Pancreas (tissue), 10 donors: ENCODE data around the gene SGPL1. TPM values are rescaled to one million over a fixed set of nuclear protein-coding genes. Genes with fewer than 3 reads are reported as not detected.

Experiments
- ATAC-seq, 4 donors: fragments of 200-7000 bp; cut with Tn5 transposase; one replicate each; pipeline versions ENCODE4 v1.8.0 to v1.9.1; 2020; ENCODE audit warnings: mild to moderate bottlenecking in 4 of 4, moderate library complexity in 4 of 4
- DNase-seq, 6 donors: peaks; one replicate each; pipeline ENCODE4 v3.0.0-alpha.2; 2020
- FAIRE-seq: peaks from 2 replicates; lab custom pipeline; 2012; peaks lifted over from hg19 to GRCh38; lab: Jason Lieb, UNC
- H3K27ac ChIP-seq, 4 donors: fragments of 200-600 bp; sonication (generic); 1 replicate in 3 of 4; 2 replicates in 1 of 4; pipeline versions ENCODE4 v1.5.0 to v1.8.0; 2020
- H3K27me3 ChIP-seq, 4 donors: fragments of 200-600 bp; one replicate each; pipeline ENCODE4 v1.8.0; 2021
- H3K36me3 ChIP-seq, 3 donors: fragments of 200-600 bp; sonication (generic) in 1 of 3; one replicate each; pipeline versions ENCODE4 v1.5.0 to v1.8.0; 2020 to 2021
- H3K4me1 ChIP-seq, 3 donors: fragments of 200-600 bp; one replicate each; pipeline ENCODE4 v1.8.0; 2021
- H3K4me3 ChIP-seq, 4 donors: fragments of 200-600 bp; sonication (generic) in 2 of 4; one replicate each; pipeline versions ENCODE4 v1.5.0 to v1.8.0; 2020 to 2021
- H3K9me3 ChIP-seq, 4 donors: fragments of 200-600 bp; one replicate each; pipeline ENCODE4 v1.8.0; 2021
- CTCF ChIP-seq, 4 donors: fragments of 200-600 bp; sonication (generic) in 3 of 4; IDR thresholded peaks; one replicate each; pipeline versions ENCODE4 v1.5.0 to v1.8.0; 2021; ENCODE audit warnings: antibody characterized with exemption in 4 of 4
- WGBS, 2 donors: extraction: QIAGEN DNeasy Blood & Tissue Kit; methylation state at CpG; one replicate each; pipeline ENCODE4 v1.1.7; 2013; 5-methylcytosine and 5-hydroxymethylcytosine counted together
- intact Hi-C, 3 donors: fragments of 100-400 bp; cut with DNase I; formaldehyde crosslinking; loops; one replicate each; pipeline versions ENCODE4 v1.11.1 to v1.14.2; 2022
- polyA plus RNA-seq, 2 donors: library from polyadenylated mRNA; stranded (reverse); fragments of 200-250 nt; gene quantifications; one replicate each; pipeline ENCODE4 v1.2.3, GENCODE V29; 2013
- total RNA-seq, 6 donors: library from RNA; stranded (reverse); fragmentation: NEBNext Ultra II Directional in 4 of 6; extraction: Animal tissue kit (Norgen Biotek cat#: 25700) in 4 of 6; gene quantifications; one replicate each; pipeline versions ENCODE4 v1.2.1 to v1.2.4, GENCODE V29; 2021 to 2023
- donor health status: healthy with polysubstance abuse.
- donor health status: DM: no; HTN: no; CAD: no; lungs with moderate emphysema.
- donor health status: DM: no; HTN: no; CAD: no.
- donor health status: control.
- donor health status: control.
- donor health status: Bipolar disorder and iron deficiency.
- donor health status: DM: yes; HTN: yes; CAD: no.
- donor health status: DM: no; HTN: no; CAD: no.
- donor health status: DM: no; HTN: no; CAD: no.
- donor health status: DM: yes; HTN: yes; CAD: no.

The SGPL1 gene
- total and polyA plus RNA-seq, 8 donors: 12.0 to 55.8 (median 30.1) TPM

GRCh38 chr10:70910486-70911341 lies 95.0 kb downstream of the SGPL1 start:
- H3K27me3 ChIP-seq: no peaks in the 10 kb centered on the region
- no peak overlapping the region for H3K27ac ChIP-seq
- H3K4me3 ChIP-seq: no peak overlapping the region
- DNase-seq (peak in 3 of 6 donors; percentile 14 to 43 (median 39)), FAIRE-seq (no peak), ATAC-seq (no peak)
- intact Hi-C loops: no loop called here
- H3K9me3 ChIP-seq: no peaks in the 10 kb centered on the region
- 83 to 87% methylated on average over 16 of the region's 16 CpGs for WGBS, 2 donors
- H3K4me1 ChIP-seq: no peaks in the 10 kb centered on the region
- TF ChIP-seq CTCF (IDR thresholded peaks at IDR 0.05): no peak
- no peaks in the 10 kb centered on the region for H3K36me3 ChIP-seq

- TF ChIP-seq CTCF (IDR thresholded peaks at IDR 0.05): no peak
- H3K27me3 ChIP-seq: no peaks in the 10 kb centered on the region
- H3K4me1 ChIP-seq: no peaks in the 10 kb centered on the region
- H3K36me3 ChIP-seq: no peaks in the 10 kb centered on the region
- H3K27ac ChIP-seq: no peak overlapping the region
- H3K4me3 ChIP-seq: no peak overlapping the region
- FAIRE-seq (no peak), DNase-seq (peak in 2 of 6 donors; percentile 6 to 25), ATAC-seq (no peak)
- H3K9me3 ChIP-seq: no peaks in the 10 kb centered on the region
- WGBS, 2 donors: 79 to 82% methylated on average over 4 of the region's 4 CpGs
- intact Hi-C loops: no loop called here
Observed at GRCh38 chr10:70911386-70911785, 95.6 kb downstream of the SGPL1 start.

- H3K4me1 ChIP-seq: no peaks in the 10 kb centered on the region
- DNase-seq (peak in 3 of 6 donors; percentile 5 to 16 (median 12)), ATAC-seq (no peak), FAIRE-seq (no peak)
- no peaks in the 10 kb centered on the region for H3K36me3 ChIP-seq
- no peaks in the 10 kb centered on the region for H3K27me3 ChIP-seq
- no peaks in the 10 kb centered on the region for H3K9me3 ChIP-seq
- H3K4me3 ChIP-seq: no peak overlapping the region
- TF ChIP-seq CTCF (IDR thresholded peaks at IDR 0.05): no peak
- intact Hi-C loops: no loop called here
- 81 to 86% methylated on average over 5 of the region's 5 CpGs for WGBS, 2 donors
- no peak overlapping the region for H3K27ac ChIP-seq
Observed at GRCh38 chr10:70912556-70912955, 96.8 kb downstream of the SGPL1 start.

GRCh38 chr10:70913191-70913892 lies 97.6 kb downstream of the SGPL1 start:
- intact Hi-C loops: no loop called here
- Histone ChIP-seq H3K36me3 (no peaks in the 10 kb centered on the region), H3K4me1 (no peaks in the 10 kb centered on the region), H3K27ac (no peak overlapping the region), H3K9me3 (no peaks in the 10 kb centered on the region), H3K27me3 (no peaks in the 10 kb centered on the region), H3K4me3 (no peak overlapping the region)
- ATAC-seq (no peak), DNase-seq (peak in 3 of 6 donors; percentile 2 to 29 (median 22)), FAIRE-seq (no peak)
- WGBS, 2 donors: 74% methylated on average over 6 of the region's 6 CpGs
- TF ChIP-seq CTCF (IDR thresholded peaks at IDR 0.05): no peak
